WTC11 (cell line): ENCODE data around the gene CDK17. TPM values are rescaled to one million over a fixed set of nuclear protein-coding genes. Genes with fewer than 3 reads are reported as not detected.

Experiments
- ATAC-seq: fragments of 200-7000 bp; cut with Tn5 transposase; 2 replicates; pipeline ENCODE4 v1.10.0; 2021; ENCODE audit warnings: mild to moderate bottlenecking, moderate library complexity
- CTCF ChIA-PET: fragments of 300-600 bp; sonication (Branson Sonifier 250); formaldehyde crosslinking; loops from one replicate; lab custom pipeline; 2021; ENCODE audit warnings: antibody characterized with exemption; lab: Charles Lee
- POLR2A ChIA-PET: fragments of 350-600 bp; sonication (Branson Sonifier 250); formaldehyde crosslinking; loops from one replicate; lab custom pipeline; 2021; ENCODE audit warnings: antibody characterized with exemption; lab: Charles Lee
- DNase-seq: peaks from one replicate; pipeline ENCODE4 v3.0.0; 2021; ENCODE audit warnings: low spot score
- H3K27ac Mint-ChIP-seq: 2 replicates; pipeline ENCODE4 v1.8.0; 2021; ENCODE audit warnings: mixed read lengths
- H3K27me3 Mint-ChIP-seq: 2 replicates; pipeline ENCODE4 v1.8.0; 2021; ENCODE audit warnings: low read depth, mild to moderate bottlenecking, moderate library complexity, mixed read lengths
- H3K36me3 Mint-ChIP-seq: 2 replicates; pipeline ENCODE4 v1.8.0; 2021; ENCODE audit warnings: mixed read lengths
- H3K4me1 Mint-ChIP-seq: 2 replicates; pipeline ENCODE4 v1.8.0; 2022; ENCODE audit warnings: mixed read lengths
- H3K4me3 Mint-ChIP-seq: 2 replicates; pipeline ENCODE4 v1.8.0; 2021; ENCODE audit warnings: mild to moderate bottlenecking, moderate library complexity, mixed read lengths
- H3K9me3 Mint-ChIP-seq: 2 replicates; pipeline ENCODE4 v1.8.0; 2021; ENCODE audit warnings: mixed read lengths
- AFF4 ChIP-seq: sonication (generic); formaldehyde crosslinking; IDR thresholded peaks from 2 replicates; pipeline ENCODE4 v1.8.1; 2023; ENCODE audit warnings: mild to moderate bottlenecking, missing genetic modification reagents, borderline replicate concordance
- ATF1 ChIP-seq: sonication (generic); formaldehyde crosslinking; IDR thresholded peaks from 2 replicates; pipeline ENCODE4 v1.8.1; 2023; ENCODE audit warnings: mild to moderate bottlenecking, moderate library complexity, missing genetic modification reagents
- CTCF ChIP-seq: fragments of 200-600 bp; IDR thresholded peaks from 2 replicates; pipeline ENCODE4 v1.8.0; 2022; ENCODE audit warnings: antibody characterized with exemption
- E2F5 ChIP-seq: sonication (generic); formaldehyde crosslinking; IDR thresholded peaks from 2 replicates; pipeline ENCODE4 v1.8.1; 2022; ENCODE audit warnings: mild to moderate bottlenecking, moderate library complexity, missing genetic modification reagents
- ESRRA ChIP-seq: sonication (generic); formaldehyde crosslinking; IDR thresholded peaks from 2 replicates; pipeline ENCODE4 v1.8.1; 2022; ENCODE audit warnings: mild to moderate bottlenecking, missing genetic modification reagents, borderline replicate concordance
- FOXP4 ChIP-seq: sonication (generic); formaldehyde crosslinking; IDR thresholded peaks from 2 replicates; pipeline ENCODE4 v1.8.0; 2022; ENCODE audit warnings: mild to moderate bottlenecking, missing genetic modification reagents
- GABPB1 ChIP-seq: sonication (generic); formaldehyde crosslinking; IDR thresholded peaks from 2 replicates; pipeline ENCODE4 v1.8.1; 2023; ENCODE audit warnings: mild to moderate bottlenecking, missing genetic modification reagents
- MLX ChIP-seq: sonication (generic); formaldehyde crosslinking; IDR thresholded peaks from 2 replicates; pipeline ENCODE4 v1.8.1; 2023; ENCODE audit warnings: mild to moderate bottlenecking, missing genetic modification reagents, moderate library complexity
- NFYB ChIP-seq: sonication (generic); formaldehyde crosslinking; conservative IDR thresholded peaks from 2 replicates; pipeline ENCODE4 v1.8.0; 2022; ENCODE audit warnings: low read depth, missing genetic modification reagents
- PREB ChIP-seq: sonication (generic); formaldehyde crosslinking; IDR thresholded peaks from 2 replicates; pipeline ENCODE4 v1.8.1; 2022; ENCODE audit warnings: mild to moderate bottlenecking, missing genetic modification reagents, moderate library complexity, borderline replicate concordance
- PRRX2 ChIP-seq: fragments of 250-450 bp; sonication (Bioruptor Pico); IDR thresholded peaks from 2 replicates; pipeline ENCODE4 v1.8.0; 2021; ENCODE audit warnings: mild to moderate bottlenecking
- SMAD3 ChIP-seq: sonication (generic); formaldehyde crosslinking; IDR thresholded peaks from 2 replicates; pipeline ENCODE4 v1.8.0; 2022; ENCODE audit warnings: missing genetic modification reagents, mild to moderate bottlenecking, borderline replicate concordance
- TCF7 ChIP-seq: sonication (generic); formaldehyde crosslinking; IDR thresholded peaks from 2 replicates; pipeline ENCODE4 v1.8.0; 2022; ENCODE audit warnings: mild to moderate bottlenecking, low read depth, missing genetic modification reagents, moderate library complexity
- ZMAT4 ChIP-seq: fragments of 250-450 bp; sonication (Bioruptor Pico); IDR thresholded peaks from 2 replicates; pipeline ENCODE4 v1.9.0; 2021; ENCODE audit warnings: mild to moderate bottlenecking
- ZNF219 ChIP-seq: sonication (generic); formaldehyde crosslinking; IDR thresholded peaks from 2 replicates; pipeline ENCODE4 v1.8.0; 2023; ENCODE audit warnings: missing genetic modification reagents, mild to moderate bottlenecking, borderline replicate concordance
- ZNF416 ChIP-seq: fragments of 250-450 bp; sonication (Bioruptor Pico); IDR thresholded peaks from 2 replicates; pipeline ENCODE4 v1.9.0; 2021; ENCODE audit warnings: mild to moderate bottlenecking, inconsistent platforms
- ZNF512 ChIP-seq: sonication (generic); formaldehyde crosslinking; IDR thresholded peaks from 2 replicates; pipeline ENCODE4 v1.8.1; 2022; ENCODE audit warnings: missing genetic modification reagents, borderline replicate concordance
- ZSCAN18 ChIP-seq: fragments of 250-450 bp; sonication (Bioruptor Pico); IDR thresholded peaks from 2 replicates; pipeline ENCODE4 v2.1.2; 2022; ENCODE audit warnings: mild to moderate bottlenecking, moderate library complexity
- total RNA-seq: library from RNA; stranded (reverse); gene quantifications from 3 replicates; pipeline ENCODE4 v1.2.3, GENCODE V29; 2021

Gene CDK17
- total RNA-seq, 1 experiment from 2014 or later: 20.0 TPM

GRCh38 chr12:96285158-96285557 lies 115.1 kb downstream of the CDK17 start:
- peaks cover 33% of the 10 kb centered on the region for H3K36me3 Mint-ChIP-seq
- no peak overlapping the region for H3K27ac Mint-ChIP-seq
- no peaks in the 10 kb centered on the region for H3K9me3 Mint-ChIP-seq
- ChIA-PET POLR2A (interaction anchor here (0.7 kb wide), 1 partner anchor 143 kb away, joined by 9 read pairs; no protein-coding TSS in a partner anchor), CTCF (no interaction called here)
- H3K4me1 Mint-ChIP-seq: no peaks in the 10 kb centered on the region
- H3K27me3 Mint-ChIP-seq: no peaks in the 10 kb centered on the region
- TF ChIP-seq MLX (CRISPR knock-in tag) (no peak), AFF4 (CRISPR knock-in tag) (no peak), ESRRA (CRISPR knock-in tag) (no peak), TCF7 (CRISPR knock-in tag) (no peak), ZMAT4 (CRISPR knock-in tag) (no peak), PRRX2 (CRISPR knock-in tag) (no peak), SMAD3 (no peak), CTCF (no peak), ZNF416 (CRISPR knock-in tag) (no peak), NFYB (CRISPR knock-in tag) (no peak), FOXP4 (CRISPR knock-in tag) (no peak), ZNF219 (no peak), E2F5 (CRISPR knock-in tag) (no peak), ZSCAN18 (CRISPR knock-in tag) (no peak), ZNF512 (CRISPR knock-in tag) (no peak), PREB (CRISPR knock-in tag) (no peak), ATF1 (CRISPR knock-in tag) (no peak), GABPB1 (no peak)
- H3K4me3 Mint-ChIP-seq: no peak overlapping the region
- no peak for DNase-seq
- ATAC-seq: no peak
